Calu3 (cell line): ENCODE data around the gene TMC7. TPM values are rescaled to one million over a fixed set of nuclear protein-coding genes. Genes with fewer than 3 reads are reported as not detected.

Experiments used
- BruUV-seq: library from RNA; stranded (reverse); fragments of 400-500 nt; replicated peaks from 2 replicates; lab custom pipeline; 2021; lab: Mats Ljungman, UMichigan
- CTCF ChIA-PET: fragments of 300-600 bp; sonication (Branson Sonifier 250); formaldehyde crosslinking; loops from one replicate; lab custom pipeline; 2022; ENCODE audit warnings: antibody characterized with exemption; lab: Charles Lee
- DNase-seq: peaks from one replicate; pipeline ENCODE4 v3.0.0; 2022
- H3K27ac Mint-ChIP-seq: one replicate; pipeline ENCODE4 v1.8.0; 2022; ENCODE audit warnings: mixed read lengths; ENCODE audit not compliant: unreplicated experiment
- H3K27me3 Mint-ChIP-seq: one replicate; pipeline ENCODE4 v1.8.0; 2022; ENCODE audit warnings: mixed read lengths; ENCODE audit not compliant: unreplicated experiment
- H3K36me3 Mint-ChIP-seq: one replicate; pipeline ENCODE4 v1.8.0; 2022; ENCODE audit warnings: mild to moderate bottlenecking, moderate library complexity, mixed read lengths; ENCODE audit not compliant: insufficient read depth, unreplicated experiment
- H3K4me1 Mint-ChIP-seq: one replicate; pipeline ENCODE4 v1.8.0; 2022; ENCODE audit warnings: mild to moderate bottlenecking, low read depth, mixed read lengths; ENCODE audit not compliant: unreplicated experiment
- H3K4me3 Mint-ChIP-seq: one replicate; pipeline ENCODE4 v1.8.0; 2022; ENCODE audit warnings: mild to moderate bottlenecking, low read depth, moderate library complexity, mixed read lengths; ENCODE audit not compliant: unreplicated experiment
- H3K9me3 Mint-ChIP-seq: one replicate; pipeline ENCODE4 v1.8.0; 2022; ENCODE audit warnings: low read depth, mixed read lengths; ENCODE audit not compliant: unreplicated experiment
- CTCF ChIP-seq: fragments of 200-600 bp; IDR thresholded peaks from one replicate; pipeline ENCODE4 v1.8.0; 2022; ENCODE audit warnings: antibody characterized with exemption; ENCODE audit not compliant: unreplicated experiment
- intact Hi-C: fragments of 100-400 bp; cut with micrococcal nuclease; formaldehyde crosslinking; loops from one replicate; pipeline ENCODE4 v1.10.0; 2022; ENCODE audit not compliant: unreplicated experiment
- total RNA-seq: library from RNA; stranded (reverse); gene quantifications from 2 replicates; pipeline ENCODE4 v1.2.3, GENCODE V29; 2022

TMC7 gene
- total RNA-seq, 1 experiment from 2014 or later, result 10.1 TPM

- peaks cover 5% of the 10 kb centered on the region for H3K9me3 Mint-ChIP-seq
Observed at GRCh38 chr16:19095654-19096053, 111.9 kb downstream of the TMC7 start.

GRCh38 chr16:19098173-19098572, 114.4 kb downstream of the TMC7 start:
- Mint-ChIP-seq H3K4me3 (no peak overlapping the region), H3K27me3 (no peaks in the 10 kb centered on the region), H3K9me3 (peaks cover 3% of the 10 kb centered on the region), H3K4me1 (peaks cover 21% of the 10 kb centered on the region), H3K27ac (no peak overlapping the region), H3K36me3 (peaks cover 14% of the 10 kb centered on the region)
- no peak for TF ChIP-seq CTCF
- CTCF ChIA-PET, result no interaction called here
- intact Hi-C loops, result loop anchor here (10.0 kb wide), 1 partner anchor 427 kb away; the partner anchor contains the start of genes CCP110 and GDE1
- BruUV-seq, result no TSS peak
- DNase-seq, result no peak

More at GRCh38 chr16:19095654-19096053, 111.9 kb downstream of the TMC7 start:
- BruUV-seq, result no TSS peak
- CTCF ChIA-PET, result interaction anchor here (0.6 to 3.8 kb wide), 6 partner anchors 10 to 83 kb away, joined by 3 to 40 read pairs (median 4); no protein-coding TSS in a partner anchor
- no peak overlapping the region for H3K4me3 Mint-ChIP-seq
- no peak for TF ChIP-seq CTCF
- peaks cover 41% of the 10 kb centered on the region for H3K4me1 Mint-ChIP-seq
- intact Hi-C loops, result loop anchor here (1.0 to 10.0 kb wide), 2 partner anchors 12 to 429 kb away; partner anchors contain the start of genes CCP110 and GDE1
- H3K36me3 Mint-ChIP-seq, result peaks cover 21% of the 10 kb centered on the region
- H3K27ac Mint-ChIP-seq, result peak overlapping the region; percentile 84
- DNase-seq, result peak; percentile 67
- H3K27me3 Mint-ChIP-seq, result no peaks in the 10 kb centered on the region

GRCh38 chr16:19102187-19102872, 118.6 kb downstream of the TMC7 start:
- CTCF ChIA-PET, result no interaction called here
- H3K4me1 Mint-ChIP-seq, result peaks cover 6% of the 10 kb centered on the region
- no peak for DNase-seq
- BruUV-seq, result no TSS peak
- H3K4me3 Mint-ChIP-seq, result no peak overlapping the region
- no peaks in the 10 kb centered on the region for H3K9me3 Mint-ChIP-seq
- no peaks in the 10 kb centered on the region for H3K27me3 Mint-ChIP-seq
- TF ChIP-seq CTCF, result no peak
- H3K27ac Mint-ChIP-seq, result no peak overlapping the region
- intact Hi-C loops, result no loop called here
- H3K36me3 Mint-ChIP-seq, result peaks cover 2% of the 10 kb centered on the region

- CTCF ChIA-PET, result interaction anchor here (1.2 kb wide), 1 partner anchor 18 kb away, joined by 3 read pairs; no protein-coding TSS in a partner anchor
- no peak for TF ChIP-seq CTCF
- intact Hi-C loops, result loop anchor here (5.0 kb wide), 1 partner anchor 328 kb away; no protein-coding TSS in a partner anchor
- DNase-seq, result no peak
- peaks cover 16% of the 10 kb centered on the region for H3K36me3 Mint-ChIP-seq
- BruUV-seq, result no TSS peak
- H3K27me3 Mint-ChIP-seq, result no peaks in the 10 kb centered on the region
- H3K9me3 Mint-ChIP-seq, result no peaks in the 10 kb centered on the region
- peaks cover 26% of the 10 kb centered on the region for H3K4me1 Mint-ChIP-seq
- H3K27ac Mint-ChIP-seq, result no peak overlapping the region
- no peak overlapping the region for H3K4me3 Mint-ChIP-seq
Observed at GRCh38 chr16:19104607-19105006, 120.9 kb downstream of the TMC7 start.
